Glutamatergic neuron (in vitro differentiated cells): ENCODE measurements around the gene PLXDC1. TPM values are rescaled to one million over a fixed set of nuclear protein-coding genes. Genes with fewer than 3 reads are reported as not detected.
"Not testable (repeated sequence)": the region's sequence is repeated elsewhere in the genome, so short reads cannot be mapped to it uniquely, and the experiment has no call there.

Source experiments
- DNase-seq: peaks from one replicate; pipeline ENCODE4 v3.0.0; 2022
- H3K27ac Mint-ChIP-seq: one replicate; pipeline ENCODE4 v1.8.0; 2020; ENCODE audit warnings: mild to moderate bottlenecking, mixed read lengths, inconsistent platforms; ENCODE audit not compliant: unreplicated experiment
- H3K27me3 Mint-ChIP-seq: one replicate; pipeline ENCODE4 v1.8.0; 2020; ENCODE audit warnings: mild to moderate bottlenecking, moderate library complexity, mixed read lengths, inconsistent platforms; ENCODE audit not compliant: unreplicated experiment
- H3K36me3 Mint-ChIP-seq: one replicate; pipeline ENCODE4 v1.8.0; 2020; ENCODE audit warnings: mild to moderate bottlenecking, mixed read lengths, inconsistent platforms; ENCODE audit not compliant: unreplicated experiment
- H3K4me1 Mint-ChIP-seq: one replicate; pipeline ENCODE4 v1.8.0; 2020; ENCODE audit warnings: mild to moderate bottlenecking, low read depth, mixed read lengths, inconsistent platforms; ENCODE audit not compliant: unreplicated experiment
- H3K4me3 Mint-ChIP-seq: one replicate; pipeline ENCODE4 v1.8.0; 2020; ENCODE audit warnings: mild to moderate bottlenecking, mixed read lengths, inconsistent platforms; ENCODE audit not compliant: unreplicated experiment
- H3K9me3 Mint-ChIP-seq: one replicate; pipeline ENCODE4 v1.8.0; 2020; ENCODE audit warnings: mild to moderate bottlenecking, moderate library complexity, mixed read lengths, inconsistent platforms; ENCODE audit not compliant: unreplicated experiment
- total RNA-seq: library from RNA; stranded (reverse); fragmentation: NEBNext Ultra II Directional; extraction: Animal tissue kit (Norgen Biotek cat#: 25700); gene quantifications from one replicate; pipeline ENCODE4 v1.2.1, GENCODE V29; 2021; ENCODE audit not compliant: unreplicated experiment
- TF ChIP-seq, protein P1 (sequence below): fragments of 200-600 bp; sonication (generic); IDR thresholded peaks from one replicate; pipeline ENCODE4 v1.5.0; 2021; ENCODE audit not compliant: partially characterized antibody, unreplicated experiment

The PLXDC1 gene
- total RNA-seq, 1 donor from 2014 or later = not detected

GRCh38 chr17:39138431-39139160 lies 12.8 kb downstream of the PLXDC1 start:
- no peaks in the 10 kb centered on the region for H3K36me3 Mint-ChIP-seq
- no peak overlapping the region for H3K27ac Mint-ChIP-seq
- DNase-seq = no peak
- TF ChIP-seq, protein P1, sequence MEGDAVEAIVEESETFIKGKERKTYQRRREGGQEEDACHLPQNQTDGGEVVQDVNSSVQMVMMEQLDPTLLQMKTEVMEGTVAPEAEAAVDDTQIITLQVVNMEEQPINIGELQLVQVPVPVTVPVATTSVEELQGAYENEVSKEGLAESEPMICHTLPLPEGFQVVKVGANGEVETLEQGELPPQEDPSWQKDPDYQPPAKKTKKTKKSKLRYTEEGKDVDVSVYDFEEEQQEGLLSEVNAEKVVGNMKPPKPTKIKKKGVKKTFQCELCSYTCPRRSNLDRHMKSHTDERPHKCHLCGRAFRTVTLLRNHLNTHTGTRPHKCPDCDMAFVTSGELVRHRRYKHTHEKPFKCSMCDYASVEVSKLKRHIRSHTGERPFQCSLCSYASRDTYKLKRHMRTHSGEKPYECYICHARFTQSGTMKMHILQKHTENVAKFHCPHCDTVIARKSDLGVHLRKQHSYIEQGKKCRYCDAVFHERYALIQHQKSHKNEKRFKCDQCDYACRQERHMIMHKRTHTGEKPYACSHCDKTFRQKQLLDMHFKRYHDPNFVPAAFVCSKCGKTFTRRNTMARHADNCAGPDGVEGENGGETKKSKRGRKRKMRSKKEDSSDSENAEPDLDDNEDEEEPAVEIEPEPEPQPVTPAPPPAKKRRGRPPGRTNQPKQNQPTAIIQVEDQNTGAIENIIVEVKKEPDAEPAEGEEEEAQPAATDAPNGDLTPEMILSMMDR = no peak
- peaks cover 2% of the 10 kb centered on the region for H3K4me1 Mint-ChIP-seq
- H3K27me3 Mint-ChIP-seq = peaks cover 3% of the 10 kb centered on the region
- no peak overlapping the region for H3K4me3 Mint-ChIP-seq
- H3K9me3 Mint-ChIP-seq = peaks cover 2% of the 10 kb centered on the region

GRCh38 chr17:39134878-39135277 lies 16.6 kb downstream of the PLXDC1 start:
- H3K36me3 Mint-ChIP-seq = no peaks in the 10 kb centered on the region
- H3K27me3 Mint-ChIP-seq = peaks cover 8% of the 10 kb centered on the region
- no peak overlapping the region for H3K4me3 Mint-ChIP-seq
- H3K9me3 Mint-ChIP-seq = peaks cover 2% of the 10 kb centered on the region
- H3K27ac Mint-ChIP-seq = no peak overlapping the region
- DNase-seq = no peak
- TF ChIP-seq, protein P1 = no peak
- peaks cover 2% of the 10 kb centered on the region for H3K4me1 Mint-ChIP-seq

DNA sequence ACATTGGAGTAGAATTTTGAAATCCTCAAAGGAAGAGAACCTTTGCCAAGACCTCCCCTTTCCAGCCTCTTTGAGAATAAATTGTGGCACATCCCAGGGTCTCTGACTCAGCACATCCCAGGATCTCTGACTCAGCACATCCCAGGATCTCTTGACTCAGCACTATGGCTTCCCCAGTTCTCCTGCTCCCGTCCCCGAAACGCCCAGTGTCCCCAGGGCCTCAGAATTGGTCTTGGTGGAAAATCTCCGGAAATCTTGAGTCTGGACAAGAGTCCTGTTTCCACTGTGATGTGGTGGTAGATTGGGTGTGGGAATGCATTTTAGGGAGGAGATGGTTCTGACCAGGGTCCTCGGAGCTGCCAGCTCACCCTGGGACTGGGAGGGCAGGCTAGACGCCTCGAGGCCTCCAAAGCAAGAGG lies 19.2 kb downstream of the PLXDC1 start:
- H3K27ac Mint-ChIP-seq = no peak overlapping the region
- TF ChIP-seq, protein P1 = no peak
- H3K4me1 Mint-ChIP-seq = no peaks in the 10 kb centered on the region
- peaks cover 8% of the 10 kb centered on the region for H3K27me3 Mint-ChIP-seq
- H3K36me3 Mint-ChIP-seq = no peaks in the 10 kb centered on the region
- peaks cover 2% of the 10 kb centered on the region for H3K9me3 Mint-ChIP-seq
- no peak overlapping the region for H3K4me3 Mint-ChIP-seq
- DNase-seq = no peak

GRCh38 chr17:39131616-39132015 lies 19.8 kb downstream of the PLXDC1 start:
- DNase-seq = no peak
- H3K27ac Mint-ChIP-seq = no peak overlapping the region
- no peaks in the 10 kb centered on the region for H3K36me3 Mint-ChIP-seq
- TF ChIP-seq, protein P1 = no peak
- peaks cover under 1% of the 10 kb centered on the region for H3K9me3 Mint-ChIP-seq
- peaks cover 8% of the 10 kb centered on the region for H3K27me3 Mint-ChIP-seq
- no peak overlapping the region for H3K4me3 Mint-ChIP-seq
- H3K4me1 Mint-ChIP-seq = no peaks in the 10 kb centered on the region

DNA sequence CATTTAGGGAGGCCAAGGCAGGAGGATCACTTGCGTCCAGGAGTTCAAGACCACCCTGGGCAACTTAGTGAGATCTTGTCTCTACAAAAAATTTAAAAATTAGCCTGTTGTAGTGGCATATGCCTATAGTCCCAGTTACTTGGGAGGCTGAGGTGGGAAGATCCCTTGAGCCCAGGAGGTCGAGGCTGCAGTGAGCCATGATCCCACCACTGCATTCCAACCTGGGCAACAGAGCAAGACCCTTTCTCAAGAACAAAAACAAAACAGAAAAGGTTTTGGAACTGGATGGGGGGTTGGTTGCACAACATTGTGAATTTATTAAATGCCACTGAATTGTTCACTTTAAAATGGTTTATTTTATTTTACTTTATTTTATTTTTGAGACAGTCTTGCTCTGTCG lies 21.2 kb downstream of the PLXDC1 start:
- Mint-ChIP-seq H3K27ac (no peak overlapping the region), H3K27me3 (peaks cover 8% of the 10 kb centered on the region), H3K9me3 (no peaks in the 10 kb centered on the region), H3K36me3 (no peaks in the 10 kb centered on the region), H3K4me1 (no peaks in the 10 kb centered on the region), H3K4me3 (no peak overlapping the region)
- no peak for DNase-seq
- TF ChIP-seq, protein P1 = no peak

GRCh38 chr17:39129544-39129943 lies 21.9 kb downstream of the PLXDC1 start:
- not testable (repeated sequence) for H3K9me3 Mint-ChIP-seq, H3K4me3 Mint-ChIP-seq, DNase-seq, H3K27me3 Mint-ChIP-seq, H3K4me1 Mint-ChIP-seq, H3K36me3 Mint-ChIP-seq, H3K27ac Mint-ChIP-seq
